ENCODE measurements around the gene GRHL1. TPM values are rescaled to one million over a fixed set of nuclear protein-coding genes. Genes with fewer than 3 reads are reported as not detected.
"Not testable (repeated sequence)": the region's sequence is repeated elsewhere in the genome, so short reads cannot be mapped to it uniquely, and the experiment has no call there.

Gene GRHL1, protein sequence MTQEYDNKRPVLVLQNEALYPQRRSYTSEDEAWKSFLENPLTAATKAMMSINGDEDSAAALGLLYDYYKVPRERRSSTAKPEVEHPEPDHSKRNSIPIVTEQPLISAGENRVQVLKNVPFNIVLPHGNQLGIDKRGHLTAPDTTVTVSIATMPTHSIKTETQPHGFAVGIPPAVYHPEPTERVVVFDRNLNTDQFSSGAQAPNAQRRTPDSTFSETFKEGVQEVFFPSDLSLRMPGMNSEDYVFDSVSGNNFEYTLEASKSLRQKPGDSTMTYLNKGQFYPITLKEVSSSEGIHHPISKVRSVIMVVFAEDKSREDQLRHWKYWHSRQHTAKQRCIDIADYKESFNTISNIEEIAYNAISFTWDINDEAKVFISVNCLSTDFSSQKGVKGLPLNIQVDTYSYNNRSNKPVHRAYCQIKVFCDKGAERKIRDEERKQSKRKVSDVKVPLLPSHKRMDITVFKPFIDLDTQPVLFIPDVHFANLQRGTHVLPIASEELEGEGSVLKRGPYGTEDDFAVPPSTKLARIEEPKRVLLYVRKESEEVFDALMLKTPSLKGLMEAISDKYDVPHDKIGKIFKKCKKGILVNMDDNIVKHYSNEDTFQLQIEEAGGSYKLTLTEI
- 0.54 TPM for total RNA-seq

DNA sequence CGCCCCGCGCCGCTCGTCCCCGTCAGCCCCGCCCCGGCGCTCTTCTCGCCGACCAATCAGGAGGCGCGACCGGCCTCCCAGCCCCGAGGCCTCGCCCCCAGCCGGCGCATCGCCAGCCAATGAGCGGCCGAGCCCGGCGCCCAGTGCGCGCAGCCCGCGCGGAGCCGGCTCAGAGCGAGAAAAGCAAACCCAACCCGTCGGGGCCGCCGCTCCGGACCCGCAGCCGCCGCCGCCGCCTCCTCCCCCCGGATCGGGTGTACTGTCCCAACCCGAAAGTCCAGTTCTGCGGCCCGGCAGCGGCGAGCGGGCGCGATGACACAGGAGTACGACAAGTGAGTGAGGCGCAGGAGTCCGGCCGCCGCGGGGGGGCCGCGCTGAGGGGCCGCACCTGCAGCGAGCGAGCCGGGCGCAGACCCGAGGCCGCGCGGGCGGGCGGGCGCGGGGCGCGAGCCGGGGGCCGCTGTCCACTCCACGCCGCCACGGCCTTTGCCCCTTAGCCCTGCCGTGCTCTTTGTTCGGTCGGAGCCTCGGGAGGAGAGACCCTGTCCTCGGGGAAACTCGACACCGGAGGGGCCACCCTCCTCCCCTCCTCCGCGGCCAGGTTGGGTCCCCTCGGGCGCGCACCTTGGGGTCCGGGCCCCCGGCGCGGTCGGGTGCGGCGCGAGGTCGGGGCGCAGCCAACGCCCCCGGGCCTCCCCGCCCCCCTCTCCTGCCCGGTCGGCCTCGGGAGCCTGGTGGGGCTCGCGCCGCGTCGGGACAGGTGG, at the start of gene GRHL1:
Gene GRHL1 (plus strand): TSS at position 172 of the 764 bp plus-strand sequence. CDS start 141 bp downstream, at position 313.
- peak; percentile 83 to 93 (median 92) for DNase-seq (ENCODE audit: low read depth in 2 of 3, low spot score in 2 of 3)

DNA sequence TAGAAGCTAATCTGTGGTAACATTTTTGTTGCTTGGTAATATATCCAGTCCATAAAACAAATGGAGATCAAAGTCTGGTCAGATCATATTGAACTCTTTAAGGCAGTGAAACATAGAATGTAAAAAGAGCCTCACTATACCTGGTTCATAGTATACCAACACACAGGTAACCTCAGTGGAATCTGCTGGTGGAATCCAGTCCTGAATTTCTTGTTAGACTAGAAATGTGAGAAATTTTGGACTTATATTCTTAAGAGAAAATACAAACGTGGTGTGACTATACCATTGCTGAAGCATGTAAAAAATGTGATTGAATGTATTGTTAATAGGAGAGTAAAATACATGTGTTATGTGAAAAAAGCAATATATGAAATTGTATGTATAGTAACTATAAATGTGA, 46.1 kb upstream of the GRHL1 start:
- no peak for DNase-seq (ENCODE audit: low read depth in 2 of 3, low spot score in 2 of 3)

DNA sequence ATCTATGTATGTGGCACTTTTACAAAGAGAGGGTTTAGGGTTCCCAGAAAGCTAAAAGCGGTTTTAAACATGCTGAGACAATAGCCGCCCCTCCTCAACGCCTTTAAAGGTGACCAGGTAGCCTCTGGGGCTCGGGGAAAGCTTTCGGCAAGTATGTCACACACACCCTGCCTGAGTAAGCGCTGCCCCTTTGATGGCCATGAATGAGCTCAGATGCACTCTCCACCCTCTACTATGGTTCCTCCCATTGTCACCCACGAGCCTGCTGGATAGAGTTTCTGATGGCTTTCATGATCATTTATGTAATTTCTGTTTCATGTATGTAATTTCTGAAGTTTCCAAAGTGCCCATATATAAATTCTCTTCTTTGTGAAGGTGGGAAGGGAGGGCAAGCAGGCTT, 44.1 kb upstream of the GRHL1 start:
- no peak for DNase-seq (ENCODE audit: low read depth in 2 of 3, low spot score in 2 of 3)

DNA sequence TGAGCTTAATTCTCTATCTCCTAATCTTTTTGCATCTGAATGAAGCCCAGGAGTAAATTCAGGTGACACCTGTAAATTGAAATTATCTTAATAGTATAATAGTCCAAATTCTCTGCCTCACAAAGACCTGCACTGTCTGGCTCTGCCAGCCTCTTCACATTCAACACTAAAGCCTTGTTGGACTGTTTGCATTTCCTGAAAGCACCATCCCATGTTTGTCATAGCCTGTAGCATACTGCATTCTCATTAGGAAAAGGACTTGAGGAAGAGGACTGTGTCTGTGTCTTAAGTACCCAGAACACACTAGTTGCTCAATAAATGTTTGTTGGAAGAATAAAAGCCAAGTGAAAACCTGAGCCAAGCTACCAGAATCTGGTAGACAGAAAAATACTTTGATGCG, 42.9 kb upstream of the GRHL1 start:
- DNase-seq (ENCODE audit: low read depth in 2 of 3, low spot score in 2 of 3) = no peak

DNA sequence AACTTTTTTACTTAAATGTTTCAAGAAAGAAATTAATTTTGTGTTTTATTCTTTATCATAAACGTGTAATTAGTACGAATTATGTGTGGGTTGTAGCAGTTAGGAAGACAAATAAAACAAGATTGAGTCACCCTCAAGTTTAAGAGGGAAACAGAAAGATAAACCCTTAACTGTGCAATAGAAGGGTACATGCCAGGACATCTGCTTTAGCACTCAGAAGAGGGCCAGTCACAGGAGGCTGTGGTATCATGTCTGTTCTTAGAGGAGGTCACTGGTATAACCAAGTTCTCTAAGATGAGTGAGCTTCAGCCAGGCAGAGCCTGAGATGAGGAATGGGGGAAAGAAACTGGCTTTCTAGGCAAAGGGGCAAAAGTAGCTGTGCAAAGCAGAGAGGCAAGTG, 42.4 kb upstream of the GRHL1 start:
- no peak for DNase-seq (ENCODE audit: low read depth in 2 of 3, low spot score in 2 of 3)

DNA sequence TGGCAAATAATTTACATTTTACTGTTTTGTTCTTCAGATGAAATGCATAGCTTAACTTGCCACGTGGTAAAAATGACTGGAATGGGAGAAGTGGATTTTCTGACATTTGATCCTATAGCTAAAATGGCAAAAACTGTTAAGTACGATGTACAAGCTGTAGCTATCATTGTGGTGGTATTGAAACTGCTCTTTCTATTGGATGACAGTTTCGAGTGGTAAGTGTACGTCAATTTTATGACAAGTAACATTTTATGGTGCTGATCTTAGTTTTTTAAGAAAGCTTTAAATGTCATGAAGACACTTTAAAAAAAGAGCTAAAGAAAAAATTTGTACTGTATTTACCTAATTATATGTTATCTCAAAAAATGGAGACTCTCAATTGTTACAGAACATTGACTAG, 40.8 kb upstream of the GRHL1 start:
- no peak for DNase-seq (ENCODE audit: low read depth in 2 of 3, low spot score in 2 of 3)

DNA sequence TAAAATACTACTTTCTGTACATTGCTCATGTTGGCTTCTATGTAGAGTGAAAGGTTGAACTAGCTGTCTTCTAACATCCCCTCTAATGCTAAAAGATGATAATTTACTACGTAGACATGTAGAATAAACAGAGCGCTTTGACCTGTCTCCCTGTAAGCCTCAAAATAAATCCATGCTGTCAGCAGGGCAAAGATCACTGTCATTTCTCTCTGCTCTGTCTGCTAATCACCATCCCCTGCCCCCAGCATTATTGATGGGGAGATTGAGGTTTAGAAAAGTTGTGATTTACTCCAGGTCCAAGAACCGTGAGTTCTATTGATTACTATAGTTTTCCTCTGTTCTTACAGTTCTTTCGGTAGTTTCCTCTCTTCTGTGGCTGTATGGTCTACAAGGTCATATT, 39.0 kb upstream of the GRHL1 start:
- no peak for DNase-seq (ENCODE audit: low read depth in 2 of 3, low spot score in 2 of 3)

DNA sequence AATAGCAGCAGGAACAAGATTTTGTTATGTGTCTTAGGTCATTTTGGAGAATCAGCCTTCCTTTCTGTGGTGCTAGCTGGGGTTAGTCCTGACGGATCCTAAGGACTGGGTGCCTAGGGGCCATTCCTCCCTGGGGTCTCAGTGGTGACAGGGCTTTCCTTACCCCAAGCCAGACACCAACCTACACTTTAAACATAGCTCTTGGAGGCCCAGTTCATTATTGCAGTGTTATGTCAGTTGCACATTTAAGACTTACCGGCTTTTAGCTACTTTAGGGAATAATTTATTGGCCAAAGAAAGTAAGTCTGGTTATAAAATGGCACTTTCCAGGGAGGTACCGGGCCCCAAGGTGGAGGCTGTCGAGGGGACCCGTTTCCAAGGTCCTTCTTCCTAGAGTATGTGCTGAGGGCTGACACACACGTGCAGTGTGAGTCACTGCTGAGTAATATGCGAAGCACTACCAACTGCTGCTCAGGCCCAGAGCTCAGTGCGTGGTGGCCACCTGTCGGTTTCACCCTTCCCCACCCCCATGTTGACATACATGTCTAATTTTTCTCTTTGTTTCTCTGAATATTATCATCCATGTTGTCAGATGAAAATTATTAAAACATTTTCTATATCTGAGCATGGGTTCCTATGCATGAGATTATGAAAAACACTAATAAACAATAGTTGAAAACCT, 37.0 kb upstream of the GRHL1 start:
- DNase-seq (ENCODE audit: low read depth in 2 of 3, low spot score in 2 of 3) = no peak

DNA sequence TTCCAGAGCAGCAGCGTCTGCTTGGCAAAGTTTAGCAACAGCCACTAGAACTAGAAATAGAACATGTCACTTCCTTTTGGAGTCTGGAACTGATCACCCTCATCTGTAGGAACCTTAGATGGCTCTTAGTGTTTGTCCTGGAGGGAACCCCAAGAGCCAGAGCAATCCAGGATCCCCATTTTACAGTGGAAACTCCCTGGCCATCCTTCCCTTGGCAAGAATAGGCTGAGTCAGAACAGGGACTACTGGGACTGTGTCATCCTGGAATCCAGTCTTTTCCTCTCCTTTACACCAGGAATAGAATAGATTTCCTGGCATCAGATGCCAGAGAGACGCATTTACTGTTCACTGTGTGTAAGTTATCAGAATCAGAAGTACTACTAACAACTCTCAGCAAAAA, 33.2 kb upstream of the GRHL1 start:
- no peak for DNase-seq (ENCODE audit: low read depth in 2 of 3, low spot score in 2 of 3)

DNA sequence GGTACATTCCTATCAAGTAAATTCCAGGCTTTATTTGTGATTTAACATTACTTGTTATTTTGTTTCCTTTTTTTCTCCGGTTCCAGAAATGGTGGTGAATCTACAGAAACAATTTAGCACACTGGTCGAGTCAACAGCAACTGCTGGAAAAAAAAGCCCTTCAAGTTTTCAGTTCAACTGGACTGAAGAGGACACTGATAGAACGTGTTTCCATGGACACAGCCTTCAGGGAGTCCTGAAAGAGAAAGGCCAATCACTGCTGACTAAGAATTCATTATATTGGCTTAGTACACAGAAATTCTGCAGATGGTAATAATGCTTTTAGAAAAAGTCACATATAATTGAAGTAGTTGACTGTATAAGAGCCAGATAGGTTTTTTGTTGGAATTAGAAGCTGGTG, 32.0 kb upstream of the GRHL1 start:
- no peak for DNase-seq (ENCODE audit: low read depth in 2 of 3, low spot score in 2 of 3)

DNA sequence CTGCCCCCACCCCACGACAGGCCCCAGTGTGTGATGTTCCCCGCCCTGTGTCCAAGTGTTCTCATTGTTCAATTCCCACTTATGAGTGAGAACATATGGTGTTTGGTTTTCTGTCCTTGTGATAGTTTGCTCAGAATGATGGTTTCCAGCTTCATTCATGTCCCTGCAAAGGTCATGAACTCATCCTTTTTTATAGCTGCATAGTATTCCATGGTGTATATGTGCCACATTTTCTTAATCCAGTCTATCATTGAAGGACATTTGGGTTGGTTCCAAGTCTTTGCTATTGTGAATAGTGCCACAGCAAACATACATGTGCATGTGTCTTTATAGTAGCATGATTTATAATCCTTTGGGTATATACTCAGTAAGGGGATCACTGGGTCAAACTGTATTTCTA, 24.5 kb upstream of the GRHL1 start:
- DNase-seq (ENCODE audit: low read depth in 2 of 3, low spot score in 2 of 3) = not testable (repeated sequence)

DNA sequence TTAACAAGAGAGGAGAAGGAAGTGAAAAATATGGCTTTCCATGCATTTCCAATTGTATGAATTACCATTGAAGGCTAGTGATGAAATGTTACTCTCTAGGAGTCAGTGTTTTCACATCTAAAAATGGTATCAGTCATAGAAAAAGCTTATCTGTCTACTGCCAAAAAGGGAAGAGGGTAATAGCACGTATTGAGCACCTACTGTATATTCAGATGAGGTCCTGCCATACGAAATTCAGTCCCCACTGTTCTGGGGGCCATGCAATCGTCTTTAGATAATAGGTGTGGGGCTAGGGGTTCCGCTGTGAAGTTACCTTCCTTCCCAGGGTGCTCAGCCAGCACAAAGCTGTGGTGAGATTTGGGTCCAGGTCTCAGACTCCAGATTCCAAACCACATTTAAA, 14.2 kb upstream of the GRHL1 start:
- no peak for DNase-seq (ENCODE audit: low read depth in 2 of 3, low spot score in 2 of 3)

DNA sequence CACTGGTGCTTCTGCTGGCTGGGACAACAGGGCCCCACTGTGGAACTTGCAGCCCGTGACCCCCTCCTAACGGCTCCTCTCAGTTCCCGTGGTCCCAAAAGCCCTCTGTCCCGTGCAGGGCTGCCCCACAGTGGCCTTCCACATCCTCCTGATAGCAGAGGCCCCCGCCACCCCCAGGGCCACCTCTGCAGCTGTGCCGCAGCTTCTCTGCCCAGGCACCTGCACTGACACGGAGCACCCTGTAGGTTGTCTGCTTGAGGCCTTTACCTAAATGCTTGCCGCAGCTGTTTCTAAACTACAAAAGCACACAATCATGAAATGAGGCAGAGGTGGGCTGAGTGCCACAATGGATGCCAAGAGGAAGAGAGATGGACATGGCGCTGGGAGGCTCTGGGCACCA, 13.5 kb upstream of the GRHL1 start:
- DNase-seq (ENCODE audit: low read depth in 2 of 3, low spot score in 2 of 3) = no peak

DNA sequence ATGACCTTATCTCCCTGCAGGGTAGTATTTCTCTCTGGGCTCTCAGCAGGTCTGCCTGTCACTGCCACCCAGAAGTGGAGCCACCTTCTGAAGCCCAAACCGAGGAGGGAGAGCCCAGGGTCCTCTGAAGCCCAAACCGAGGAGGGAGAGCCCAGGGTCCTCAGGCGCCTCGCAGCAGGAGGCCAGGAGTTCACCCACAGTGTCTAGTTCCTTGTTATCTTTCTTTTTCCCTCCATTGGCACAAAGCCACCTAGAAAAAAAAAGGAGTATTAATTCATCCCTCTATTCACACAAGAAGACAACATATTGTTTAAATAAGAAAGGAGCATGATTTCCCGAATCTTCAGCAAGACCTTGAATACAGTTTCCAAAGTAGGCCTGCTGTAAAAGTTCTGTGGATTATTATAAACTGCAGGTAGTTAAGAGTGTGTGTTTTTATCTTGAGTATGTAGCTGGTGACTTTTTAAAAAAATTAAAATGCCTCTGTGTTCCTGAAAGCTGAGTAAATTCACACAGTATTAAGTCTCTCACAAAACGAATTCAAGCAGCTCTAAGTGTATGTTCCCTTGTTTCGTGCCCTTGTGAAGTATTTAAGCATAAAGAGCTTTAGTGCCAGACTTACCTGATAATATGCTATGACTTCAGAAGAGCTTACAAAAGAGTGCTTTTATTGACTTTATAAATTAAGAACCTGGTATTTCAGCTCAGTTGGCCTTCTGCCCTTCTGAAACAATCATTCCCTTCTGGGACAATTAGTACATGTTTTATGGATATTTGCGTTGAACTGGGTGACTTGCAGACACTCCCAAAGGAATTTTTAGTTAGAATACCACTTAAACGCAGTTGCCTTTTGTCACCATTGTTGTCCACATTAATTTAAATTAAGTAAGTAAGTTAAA, 11.7 kb upstream of the GRHL1 start:
- no peak for DNase-seq (ENCODE audit: low read depth in 2 of 3, low spot score in 2 of 3)

DNA sequence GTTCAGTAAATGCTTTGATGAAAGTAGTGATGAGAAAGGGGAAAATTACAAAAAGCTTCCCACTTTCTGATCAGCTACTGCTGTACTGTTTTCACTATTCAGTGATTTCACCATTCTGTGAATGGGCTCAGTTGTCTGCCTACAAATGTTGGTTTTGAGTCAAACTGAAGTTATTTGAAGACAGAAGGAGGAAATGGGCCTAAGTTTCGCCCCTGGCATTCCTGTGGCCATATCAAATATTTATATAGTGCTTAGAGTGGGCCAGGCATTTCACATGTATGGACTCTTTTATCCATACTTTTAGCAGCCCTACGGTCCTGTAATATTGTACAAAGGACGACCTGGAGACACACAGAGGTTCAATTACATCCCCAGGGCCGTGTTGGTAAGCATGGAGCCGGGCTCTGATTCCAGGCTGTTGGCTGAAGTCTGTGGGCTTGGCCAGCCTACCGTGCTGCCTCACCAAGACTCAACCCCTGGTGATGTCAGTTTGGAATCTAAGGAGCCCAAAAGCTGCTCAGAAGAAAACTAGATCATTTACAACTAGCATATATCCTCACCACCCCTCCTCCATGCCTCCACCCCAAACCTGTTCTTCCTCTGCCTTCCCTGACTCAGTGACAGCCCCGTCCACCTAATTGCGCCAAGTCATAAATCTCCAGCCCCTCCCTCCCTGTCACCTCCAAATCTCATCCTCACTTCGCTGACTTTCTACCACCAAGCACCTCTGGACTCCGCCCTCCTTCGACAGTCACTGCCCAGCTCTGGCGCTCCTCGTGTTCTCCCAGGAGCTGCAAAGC, 10.1 kb upstream of the GRHL1 start:
- DNase-seq (ENCODE audit: low read depth in 2 of 3, low spot score in 2 of 3) = no peak

DNA sequence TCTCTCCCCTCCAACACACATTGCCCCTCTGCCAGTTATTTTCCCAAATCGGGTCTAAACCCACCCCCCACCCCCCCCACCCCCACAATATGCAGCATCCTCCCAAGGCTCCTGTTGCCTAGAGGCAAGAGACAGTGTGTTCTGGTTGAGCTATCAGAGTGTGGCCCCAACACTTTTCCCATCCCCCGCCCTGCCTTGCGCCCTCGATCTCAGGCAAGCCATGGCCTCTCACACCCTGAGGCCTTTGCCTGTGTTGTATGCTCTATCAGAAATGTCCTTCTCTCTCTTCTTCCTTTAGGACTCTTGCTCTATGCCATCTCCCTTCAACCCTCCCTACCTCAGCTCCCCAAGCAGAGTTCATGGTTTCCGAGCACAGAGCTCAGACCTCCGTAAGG, 9.5 kb upstream of the GRHL1 start:
- DNase-seq (ENCODE audit: low read depth in 2 of 3, low spot score in 2 of 3) = no peak

DNA sequence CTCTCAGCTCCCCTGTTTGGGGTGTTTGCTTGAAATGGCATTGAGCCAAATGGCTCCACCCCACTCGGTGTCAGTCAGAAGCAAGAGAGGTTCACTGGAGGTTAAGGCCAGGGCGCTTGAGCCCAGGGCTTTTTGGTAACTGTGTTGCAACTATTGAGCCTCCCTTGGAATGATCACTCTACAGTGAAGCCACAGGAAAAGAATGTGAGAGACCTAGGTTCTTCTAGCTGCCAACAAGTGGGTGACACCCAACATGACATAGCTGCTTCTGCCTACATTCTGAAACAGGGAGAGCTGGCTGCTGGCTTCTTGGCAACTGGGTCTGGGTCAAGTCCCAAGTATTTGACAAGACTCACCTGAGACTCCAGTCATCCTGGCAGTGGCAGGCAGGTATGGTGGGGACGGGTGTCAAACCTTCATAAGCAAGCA, 7.1 kb upstream of the GRHL1 start:
- DNase-seq (ENCODE audit: low read depth in 2 of 3, low spot score in 2 of 3) = no peak

DNA sequence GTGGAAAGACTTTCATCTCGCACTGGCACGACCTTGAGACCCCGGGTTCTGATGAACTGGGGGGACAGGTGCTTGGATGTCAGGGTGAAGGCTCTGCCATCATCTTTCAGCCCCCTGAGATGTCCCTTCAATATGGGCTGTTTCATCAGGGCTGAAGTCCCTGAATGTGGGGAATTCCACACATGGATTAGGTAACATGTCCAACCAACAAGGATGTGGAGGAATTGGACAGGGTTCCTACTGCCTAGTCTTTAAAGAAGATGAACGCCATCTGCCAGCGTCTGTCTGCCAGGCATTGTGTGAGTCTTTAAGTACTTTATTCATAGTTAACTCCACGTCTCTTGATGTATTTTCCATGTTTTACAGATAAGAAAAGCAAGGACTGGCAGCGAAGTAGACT, 5.9 kb upstream of the GRHL1 start:
- DNase-seq (ENCODE audit: low read depth in 2 of 3, low spot score in 2 of 3) = no peak

DNA sequence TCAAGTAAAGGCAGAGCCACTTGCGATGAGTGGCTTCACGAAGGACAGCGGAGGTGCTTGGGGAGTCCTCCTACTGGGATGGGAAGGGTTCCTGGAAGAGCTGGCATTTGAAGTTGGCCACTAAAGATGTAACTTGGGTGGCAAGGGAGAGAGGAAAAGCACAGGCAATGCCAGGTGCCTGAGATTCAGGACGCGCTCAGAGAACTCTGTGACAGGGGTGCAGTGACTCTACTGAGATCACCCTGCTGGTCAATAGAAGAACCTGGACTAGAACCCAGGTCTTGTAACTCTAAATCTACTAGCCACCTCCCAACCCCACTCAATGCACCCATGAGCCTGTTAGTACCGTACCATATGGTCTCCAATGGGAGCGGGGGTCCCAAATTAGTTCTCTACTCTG, 5.4 kb upstream of the GRHL1 start:
- no peak for DNase-seq (ENCODE audit: low read depth in 2 of 3, low spot score in 2 of 3)

Data from hematopoietic multipotent progenitor cell (in vitro differentiated cells).